Activated CD4-positive, alpha-beta T cell treated with anti-CD3 and anti-CD28 coated beads for 36 hours (primary cell): ENCODE data around the gene TNS4. TPM values are rescaled to one million over a fixed set of nuclear protein-coding genes. Genes with fewer than 3 reads are reported as not detected.

Experiments
- ATAC-seq: fragments of 200-7000 bp; cut with Tn5 transposase; one replicate; pipeline ENCODE4 v1.10.0; 2021; ENCODE audit warnings: mild to moderate bottlenecking, moderate library complexity
- CTCF ChIA-PET: fragments of 350-600 bp; sonication (Branson Sonifier 250); formaldehyde crosslinking; loops from one replicate; lab custom pipeline; 2021; ENCODE audit warnings: antibody characterized with exemption; lab: Charles Lee
- POLR2A ChIA-PET: fragments of 350-600 bp; sonication (Branson Sonifier 250); formaldehyde crosslinking; loops from one replicate; lab custom pipeline; 2021; ENCODE audit warnings: antibody characterized with exemption, inconsistent platforms; lab: Charles Lee
- DNase-seq: peaks from one replicate; pipeline ENCODE4 v3.0.0-alpha.2; 2020
- H3K27ac Mint-ChIP-seq: one replicate; pipeline ENCODE4 v1.8.0; 2021; ENCODE audit warnings: mixed read lengths
- H3K27me3 Mint-ChIP-seq: one replicate; pipeline ENCODE4 v1.8.0; 2021; ENCODE audit warnings: mixed read lengths
- H3K36me3 Mint-ChIP-seq: one replicate; pipeline ENCODE4 v1.8.0; 2021; ENCODE audit warnings: low read depth, mixed read lengths
- H3K4me1 Mint-ChIP-seq: one replicate; pipeline ENCODE4 v1.8.0; 2021; ENCODE audit warnings: mixed read lengths
- H3K4me3 Mint-ChIP-seq: one replicate; pipeline ENCODE4 v1.8.0; 2021; ENCODE audit warnings: mild to moderate bottlenecking, moderate library complexity, mixed read lengths
- H3K9me3 Mint-ChIP-seq: one replicate; pipeline ENCODE4 v1.8.0; 2021; ENCODE audit warnings: low read depth, mixed read lengths
- intact Hi-C, 2 experiments: fragments of 100-400 bp; cut with DNase I in 1 of 2; cut with micrococcal nuclease in 1 of 2; formaldehyde crosslinking; loops; one replicate each; pipeline versions ENCODE4 v1.14.2 to v1.15.1; 2022 to 2024; cut with DNase I, micrococcal nuclease
- total RNA-seq, 2 experiments: library from RNA; stranded (reverse); gene quantifications; one replicate each; pipeline ENCODE4 v1.2.3, GENCODE V29; 2021

The TNS4 gene
- total RNA-seq, 2 experiments from 2014 or later, result 10.8 to 12.8 TPM

DNA sequence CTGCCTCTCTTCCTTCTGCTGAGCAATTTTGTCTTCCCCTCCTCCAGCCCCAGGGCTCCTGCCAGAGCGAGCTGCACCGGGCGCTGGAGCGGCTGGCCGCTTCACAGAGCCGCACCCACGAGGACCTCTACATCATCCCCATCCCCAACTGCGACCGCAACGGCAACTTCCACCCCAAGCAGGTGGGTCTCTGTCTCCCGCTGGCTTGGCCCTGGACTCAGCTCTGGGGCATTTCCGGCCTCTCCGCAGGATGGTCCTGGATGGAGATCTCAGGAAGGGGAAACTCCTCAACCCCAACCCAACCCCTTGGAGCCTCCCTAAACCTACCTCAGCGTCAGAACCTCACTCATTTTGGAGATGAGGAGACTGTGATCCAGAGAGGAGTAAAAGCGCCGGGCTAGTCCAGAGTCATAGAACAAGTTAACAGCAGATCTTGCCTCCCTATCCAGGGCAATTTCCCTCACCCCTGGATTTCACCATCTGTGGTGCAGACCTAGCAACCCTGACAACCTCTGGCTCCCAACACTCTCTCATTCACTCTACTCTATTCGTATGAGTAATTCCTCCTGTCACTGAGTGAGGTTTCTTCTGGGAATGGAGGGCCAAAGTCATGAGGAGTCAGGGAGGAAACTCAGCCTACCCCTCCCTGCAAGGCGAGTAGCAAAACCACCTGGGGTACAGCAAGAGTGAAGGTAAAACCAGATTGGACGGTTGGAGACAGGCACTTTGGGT, 47.4 kb downstream of the TNS4 start:
- ChIA-PET CTCF (interaction anchor here (0.6 to 1.6 kb wide), 5 partner anchors 12 to 78 kb away, joined by 3 to 5 read pairs (median 3); no protein-coding TSS in a partner anchor), POLR2A (interaction anchor here (0.5 to 0.6 kb wide), 2 partner anchors 88 to 1446 kb away, joined by 3 read pairs; no protein-coding TSS in a partner anchor)
- Mint-ChIP-seq H3K4me3 (no peak overlapping the region), H3K9me3 (no peaks in the 10 kb centered on the region), H3K36me3 (peaks cover 19% of the 10 kb centered on the region), H3K4me1 (peaks cover 11% of the 10 kb centered on the region), H3K27me3 (no peaks in the 10 kb centered on the region), H3K27ac (no peak overlapping the region)
- ATAC-seq, result no peak
- DNase-seq, result no peak
- intact Hi-C loops, result no loop called here

DNA sequence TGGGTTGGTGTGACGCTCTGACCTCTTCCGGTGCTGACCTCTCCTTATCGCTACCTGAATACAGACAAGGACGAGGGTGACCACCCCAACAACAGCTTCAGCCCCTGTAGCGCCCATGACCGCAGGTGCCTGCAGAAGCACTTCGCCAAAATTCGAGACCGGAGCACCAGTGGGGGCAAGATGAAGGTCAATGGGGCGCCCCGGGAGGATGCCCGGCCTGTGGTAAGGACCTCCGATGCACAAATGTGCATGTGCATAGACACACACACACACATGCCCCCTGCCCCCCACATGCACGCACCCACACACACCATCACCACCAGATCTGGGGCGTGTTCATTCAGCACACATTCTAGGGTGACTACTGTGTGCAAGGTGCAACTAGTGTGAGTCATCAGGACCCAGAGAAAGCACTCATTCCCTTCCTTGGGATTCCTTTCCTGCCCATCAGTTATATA, 48.5 kb downstream of the TNS4 start:
- Mint-ChIP-seq H3K27me3 (no peaks in the 10 kb centered on the region), H3K9me3 (no peaks in the 10 kb centered on the region), H3K27ac (no peak overlapping the region), H3K36me3 (peaks cover 19% of the 10 kb centered on the region), H3K4me3 (no peak overlapping the region), H3K4me1 (peaks cover 19% of the 10 kb centered on the region)
- intact Hi-C loops, result no loop called here
- ATAC-seq, result no peak
- POLR2A ChIA-PET, result no interaction called here
- no peak for DNase-seq
- CTCF ChIA-PET, result interaction anchor here (0.8 to 1.3 kb wide), 2 partner anchors 18 to 88 kb away, joined by 3 to 4 read pairs; no protein-coding TSS in a partner anchor

DNA sequence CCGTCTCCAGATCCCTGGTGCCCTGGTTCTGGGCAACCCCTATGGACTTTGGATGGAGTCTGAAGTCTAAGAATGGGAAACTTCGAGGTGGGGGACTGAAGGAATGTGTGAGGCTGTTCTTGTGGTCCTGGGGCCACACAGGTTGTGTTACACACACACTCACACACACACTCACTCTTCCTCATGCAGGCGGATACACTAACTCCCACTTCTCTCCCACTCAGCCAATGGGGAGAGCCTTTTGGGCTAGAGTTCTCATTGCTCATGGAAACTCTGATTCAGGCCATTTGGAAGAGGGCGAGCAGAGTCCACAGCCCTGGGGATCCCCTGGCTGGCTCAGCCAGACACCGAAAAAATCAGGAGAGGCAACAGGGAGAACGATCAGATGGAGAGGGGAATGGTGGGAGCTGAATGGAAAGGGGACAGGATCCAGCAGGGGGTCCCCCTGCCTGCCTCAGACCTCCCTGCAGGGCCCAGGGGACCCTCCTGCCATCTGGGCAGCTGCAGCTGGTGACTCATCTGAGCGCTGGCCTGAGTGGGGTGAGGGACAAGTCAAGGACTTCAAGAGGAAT, 49.1 kb downstream of the TNS4 start:
- Mint-ChIP-seq H3K27ac (no peak overlapping the region), H3K36me3 (peaks cover 17% of the 10 kb centered on the region), H3K4me3 (no peak overlapping the region), H3K27me3 (peaks cover 3% of the 10 kb centered on the region), H3K9me3 (no peaks in the 10 kb centered on the region), H3K4me1 (peaks cover 24% of the 10 kb centered on the region)
- intact Hi-C loops, result no loop called here
- CTCF ChIA-PET, result interaction anchor here (0.7 to 2.3 kb wide), 6 partner anchors 11 to 124 kb away, joined by 3 to 5 read pairs (median 3); no protein-coding TSS in a partner anchor
- POLR2A ChIA-PET, result no interaction called here
- DNase-seq, result peak; percentile 54
- ATAC-seq, result peak; percentile 66

DNA sequence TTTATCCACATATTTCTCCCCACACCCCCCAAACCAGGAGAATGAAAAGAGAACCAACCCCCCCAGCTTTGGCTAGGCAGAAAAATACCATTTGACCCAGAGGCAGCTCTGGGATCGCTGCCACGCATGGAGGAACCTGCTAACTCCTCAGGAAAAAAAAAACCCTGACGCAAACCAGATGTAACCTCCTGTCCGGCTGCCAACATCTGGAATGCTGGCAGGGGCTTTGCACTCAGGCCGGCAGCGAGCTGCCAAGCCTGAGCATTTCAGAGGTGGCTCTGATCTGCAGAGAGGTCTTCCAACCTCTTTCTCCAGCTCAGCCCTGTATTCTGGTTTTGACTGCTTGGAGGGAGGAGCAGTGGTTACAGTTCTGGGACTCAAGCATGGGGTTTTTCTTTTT, 50.0 kb downstream of the TNS4 start:
- intact Hi-C loops, result no loop called here
- Mint-ChIP-seq H3K36me3 (peaks cover 18% of the 10 kb centered on the region), H3K9me3 (no peaks in the 10 kb centered on the region), H3K27me3 (peaks cover 3% of the 10 kb centered on the region), H3K4me1 (peaks cover 29% of the 10 kb centered on the region), H3K4me3 (no peak overlapping the region), H3K27ac (no peak overlapping the region)
- no peak for DNase-seq
- CTCF ChIA-PET, result interaction anchor here (0.6 to 2.3 kb wide), 6 partner anchors 14 to 276 kb away, joined by 3 to 5 read pairs (median 3); no protein-coding TSS in a partner anchor
- no peak for ATAC-seq
- POLR2A ChIA-PET, result no interaction called here

DNA sequence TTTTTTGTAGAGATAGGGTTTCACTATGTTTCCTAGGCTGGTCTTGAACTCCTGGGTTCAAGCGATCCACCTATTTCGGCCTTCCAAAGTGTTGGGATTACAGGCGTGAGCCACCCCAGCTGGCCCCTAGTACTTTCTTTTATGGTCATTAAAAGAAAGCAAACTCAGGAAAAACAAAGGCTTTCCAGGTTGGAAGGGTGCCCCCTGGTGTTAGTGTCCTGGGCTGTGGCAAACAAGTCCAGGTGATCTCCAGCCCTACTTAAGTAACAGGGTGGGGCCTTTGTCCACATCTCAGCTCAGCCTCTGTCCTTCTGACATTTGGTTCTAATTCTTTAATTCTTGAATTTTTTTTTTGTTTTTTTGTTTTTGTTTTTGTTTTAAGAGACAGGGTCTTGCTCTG, 51.2 kb downstream of the TNS4 start:
- no peak overlapping the region for H3K27ac Mint-ChIP-seq
- no peaks in the 10 kb centered on the region for H3K9me3 Mint-ChIP-seq
- peaks cover 13% of the 10 kb centered on the region for H3K36me3 Mint-ChIP-seq
- intact Hi-C loops, result no loop called here
- ATAC-seq, result no peak
- H3K4me1 Mint-ChIP-seq, result peaks cover 38% of the 10 kb centered on the region
- peaks cover 3% of the 10 kb centered on the region for H3K27me3 Mint-ChIP-seq
- ChIA-PET POLR2A (no interaction called here), CTCF (interaction anchor here (0.9 to 2.3 kb wide), 5 partner anchors 10 to 83 kb away, joined by 3 to 5 read pairs (median 3); no protein-coding TSS in a partner anchor)
- DNase-seq, result peak; percentile 63
- no peak overlapping the region for H3K4me3 Mint-ChIP-seq

DNA sequence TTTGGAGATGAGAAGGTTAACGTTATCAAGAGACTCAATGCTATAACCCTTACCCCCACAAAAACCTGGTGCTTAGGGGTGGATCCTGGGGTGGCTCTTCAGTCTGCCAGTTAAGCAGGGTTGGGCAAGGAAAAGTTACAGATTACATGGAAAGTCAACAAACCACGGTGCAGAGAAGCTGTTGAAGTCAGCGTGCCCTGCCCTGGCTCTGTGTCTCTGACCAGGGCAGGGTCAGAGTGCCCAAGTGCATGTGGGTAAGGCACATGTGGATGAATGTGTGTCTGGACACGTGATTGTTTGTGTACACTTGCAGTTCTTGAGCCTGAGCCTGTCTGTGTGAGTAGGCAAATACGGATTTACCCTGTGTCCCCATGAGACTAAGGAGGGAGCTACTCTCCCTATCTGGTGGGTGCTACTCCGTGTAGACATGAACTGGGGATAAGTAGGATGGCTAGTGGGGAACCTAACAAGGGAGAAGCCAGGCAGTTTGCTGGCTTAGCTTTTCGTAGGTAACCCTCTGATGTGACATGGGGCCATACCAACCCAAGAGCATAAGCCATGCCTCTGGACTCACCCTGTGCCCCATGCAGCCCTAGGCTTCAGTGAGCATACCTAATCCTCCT, 52.7 kb downstream of the TNS4 start:
- ATAC-seq (no peak), DNase-seq (no peak)
- H3K27ac Mint-ChIP-seq, result no peak overlapping the region
- peaks cover 52% of the 10 kb centered on the region for H3K4me1 Mint-ChIP-seq
- CTCF ChIA-PET, result interaction anchor here (0.6 to 1.5 kb wide), 5 partner anchors 13 to 111 kb away, joined by 3 to 7 read pairs (median 4); no protein-coding TSS in a partner anchor
- H3K36me3 Mint-ChIP-seq, result peaks cover 11% of the 10 kb centered on the region
- H3K27me3 Mint-ChIP-seq, result peaks cover 3% of the 10 kb centered on the region
- no peak overlapping the region for H3K4me3 Mint-ChIP-seq
- intact Hi-C loops, result no loop called here
- POLR2A ChIA-PET, result interaction anchor here (0.6 to 1.0 kb wide), 2 partner anchors 27 to 91 kb away, joined by 5 to 7 read pairs; no protein-coding TSS in a partner anchor
- no peaks in the 10 kb centered on the region for H3K9me3 Mint-ChIP-seq

DNA sequence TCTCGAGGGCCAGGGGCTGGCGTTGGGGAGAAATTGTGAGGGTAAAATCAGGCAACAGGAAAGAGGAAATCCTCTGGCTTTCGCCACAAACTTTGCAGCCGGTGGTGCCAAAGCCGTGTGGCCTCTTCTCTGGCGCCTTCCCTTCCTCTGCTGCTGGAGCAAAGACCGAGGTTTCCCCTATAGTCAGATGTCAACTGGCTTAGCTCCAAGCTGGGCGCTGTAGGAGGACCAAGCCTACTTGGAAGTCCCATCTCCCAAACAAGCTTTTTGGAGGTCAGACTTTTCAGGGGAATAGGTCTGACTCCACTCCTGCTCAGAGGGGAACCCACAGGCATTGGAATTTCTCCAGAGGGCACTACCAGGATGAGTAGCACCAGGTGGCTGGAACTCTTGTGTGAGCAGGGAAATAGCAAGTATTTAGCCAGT, 53.2 kb downstream of the TNS4 start:
- ATAC-seq (no peak), DNase-seq (no peak)
- ChIA-PET POLR2A (interaction anchor here (0.6 kb wide), 1 partner anchor 28 kb away, joined by 5 read pairs; no protein-coding TSS in a partner anchor), CTCF (interaction anchor here (0.9 to 1.6 kb wide), 6 partner anchors 23 to 111 kb away, joined by 3 to 7 read pairs (median 4); no protein-coding TSS in a partner anchor)
- Mint-ChIP-seq H3K4me1 (peaks cover 52% of the 10 kb centered on the region), H3K27ac (no peak overlapping the region), H3K36me3 (peaks cover 7% of the 10 kb centered on the region), H3K27me3 (peaks cover 3% of the 10 kb centered on the region), H3K9me3 (no peaks in the 10 kb centered on the region), H3K4me3 (no peak overlapping the region)
- intact Hi-C loops, result no loop called here

DNA sequence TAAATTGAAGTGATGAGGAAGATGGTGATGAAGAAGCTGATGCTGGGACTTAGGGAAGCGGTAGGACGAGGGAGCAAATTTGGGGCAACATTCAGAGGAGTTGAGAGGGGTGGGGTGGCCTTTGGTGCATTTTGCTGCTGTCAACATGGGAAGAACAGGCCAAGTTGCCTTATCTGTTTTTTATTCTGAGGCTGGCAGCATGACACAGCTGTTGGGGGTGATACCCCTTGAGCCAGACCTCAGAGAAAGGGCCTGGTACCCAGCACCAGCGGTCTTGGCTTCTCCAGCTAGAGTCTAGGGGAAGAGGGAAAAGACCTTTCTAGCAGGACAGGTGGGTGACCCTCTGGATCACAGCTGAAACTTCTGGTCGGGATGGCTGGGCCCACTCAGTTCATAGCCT, 53.6 kb downstream of the TNS4 start:
- Mint-ChIP-seq H3K4me3 (peak overlapping the region; percentile 1), H3K27ac (peak overlapping the region; percentile 4), H3K4me1 (peaks cover 49% of the 10 kb centered on the region), H3K27me3 (peaks cover 3% of the 10 kb centered on the region), H3K36me3 (peaks cover 7% of the 10 kb centered on the region), H3K9me3 (no peaks in the 10 kb centered on the region)
- ChIA-PET POLR2A (no interaction called here), CTCF (interaction anchor here (1.0 to 1.6 kb wide), 5 partner anchors 11 to 86 kb away, joined by 3 to 7 read pairs (median 4); no protein-coding TSS in a partner anchor)
- intact Hi-C loops, result no loop called here
- DNase-seq, result no peak
- ATAC-seq, result no peak

DNA sequence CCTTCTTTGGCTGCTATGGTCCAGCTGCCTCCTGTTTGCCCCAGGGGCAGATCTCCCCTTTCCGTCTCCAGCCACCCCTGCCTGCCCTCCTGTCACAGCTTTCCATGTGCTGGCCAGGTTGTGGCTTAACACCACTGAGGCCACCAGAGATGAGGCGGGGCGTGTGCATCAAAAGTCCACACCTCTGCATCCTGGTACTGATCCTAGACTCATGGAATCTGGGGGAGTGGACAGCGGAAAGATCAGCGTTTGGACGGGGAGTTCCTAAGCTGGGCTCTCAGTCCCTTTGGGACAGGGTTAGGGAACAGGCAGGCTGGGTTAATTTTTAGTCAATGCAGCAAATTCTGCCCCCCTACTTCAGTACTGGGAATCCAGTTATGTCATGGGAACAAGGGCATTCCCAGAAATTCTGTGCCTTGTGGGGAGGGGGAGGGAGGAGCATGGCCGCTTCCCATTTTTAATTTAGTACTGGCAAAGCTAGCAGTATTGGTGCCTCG, 54.2 kb downstream of the TNS4 start:
- H3K9me3 Mint-ChIP-seq, result no peaks in the 10 kb centered on the region
- ATAC-seq (no peak), DNase-seq (no peak)
- CTCF ChIA-PET, result interaction anchor here (0.6 to 1.6 kb wide), 8 partner anchors 10 to 87 kb away, joined by 3 to 7 read pairs (median 4); no protein-coding TSS in a partner anchor
- peaks cover 7% of the 10 kb centered on the region for H3K36me3 Mint-ChIP-seq
- H3K27ac Mint-ChIP-seq, result no peak overlapping the region
- peaks cover 5% of the 10 kb centered on the region for H3K27me3 Mint-ChIP-seq
- intact Hi-C loops, result no loop called here
- no peak overlapping the region for H3K4me3 Mint-ChIP-seq
- POLR2A ChIA-PET, result interaction anchor here (0.6 kb wide), 1 partner anchor 247 kb away, joined by 3 read pairs; no protein-coding TSS in a partner anchor
- H3K4me1 Mint-ChIP-seq, result peaks cover 48% of the 10 kb centered on the region

DNA sequence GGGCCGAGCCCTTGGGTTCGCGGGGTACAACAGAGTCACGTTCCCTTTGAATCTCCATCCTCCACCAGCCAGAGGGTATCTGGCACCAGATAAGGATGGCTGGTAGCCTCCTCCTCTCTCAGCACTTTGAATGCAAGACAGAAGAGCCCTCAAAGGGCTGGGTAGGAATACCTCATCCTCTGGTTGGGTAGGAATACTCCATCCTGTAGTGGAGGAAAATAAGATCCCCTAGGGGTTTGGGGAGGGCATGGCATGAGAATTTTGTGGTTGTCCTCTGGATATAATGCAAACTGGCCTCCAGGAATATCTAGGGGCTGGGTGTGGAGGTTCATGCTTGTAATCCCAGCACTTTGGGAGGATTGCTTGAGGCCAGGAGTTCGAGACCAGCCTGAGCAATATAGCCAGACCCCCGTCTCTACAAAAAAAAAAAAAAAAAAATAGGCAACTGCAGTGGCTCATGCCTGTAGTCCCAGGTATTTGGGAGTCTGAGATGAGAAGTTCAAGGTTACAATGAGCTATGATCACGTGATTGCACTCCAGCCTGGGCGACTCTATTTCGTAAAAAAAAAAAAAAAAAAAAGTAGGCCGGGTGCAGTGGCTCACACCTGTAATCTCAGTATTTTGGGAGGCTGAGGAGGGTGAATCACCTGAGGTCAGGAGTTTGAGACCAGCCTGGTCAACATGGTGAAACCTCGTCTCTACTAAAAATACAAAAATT, 55.5 kb downstream of the TNS4 start:
- Mint-ChIP-seq H3K4me3 (peak overlapping the region; percentile 70), H3K27ac (peak overlapping the region; percentile 88), H3K9me3 (no peaks in the 10 kb centered on the region), H3K27me3 (peaks cover 5% of the 10 kb centered on the region), H3K36me3 (peaks cover 7% of the 10 kb centered on the region), H3K4me1 (peaks cover 45% of the 10 kb centered on the region)
- ChIA-PET POLR2A (interaction anchor here (0.6 kb wide), 2 partner anchors 20 to 37 kb away, joined by 3 to 11 read pairs; no protein-coding TSS in a partner anchor), CTCF (interaction anchor here (0.9 to 2.4 kb wide), 6 partner anchors 9 to 115 kb away, joined by 3 to 21 read pairs (median 3); no protein-coding TSS in a partner anchor)
- ATAC-seq (no peak), DNase-seq (no peak)
- intact Hi-C loops, result loop anchor here (1.0 to 2.0 kb wide), 4 partner anchors 34 to 114 kb away; no protein-coding TSS in a partner anchor
